Body of pancreas (tissue), 4 donors: Measurements from ENCODE around the gene TIMM9. TPM values are rescaled to one million over a fixed set of nuclear protein-coding genes. Genes with fewer than 3 reads are reported as not detected.

ENCODE experiments used
- ATAC-seq: fragments of 150-250 bp; one replicate; pipeline ENCODE4 v1.9.1; 2016
- DNase-seq, 4 donors: peaks; one replicate each; pipeline ENCODE4 v3.0.0-alpha.2; 2019
- H3K27ac ChIP-seq, 4 donors: fragments of 200-600 bp; sonication (generic); 1 replicate in 3 of 4; 2 replicates in 1 of 4; pipeline versions ENCODE4 v1.5.1 to v1.6.1; 2016 to 2019; ENCODE audit warnings: mild to moderate bottlenecking in 1 of 4, mixed read lengths in 1 of 4, moderate library complexity in 1 of 4
- H3K27me3 ChIP-seq, 2 donors: fragments of 200-600 bp; sonication (generic); one replicate each; pipeline ENCODE4 v1.6.0; 2016; ENCODE audit warnings: mild to moderate bottlenecking in 1 of 2
- H3K36me3 ChIP-seq, 2 donors: fragments of 200-600 bp; sonication (generic); replicated peaks in 1 of 2; 2 replicates each; pipeline ENCODE4 v1.5.1; 2016; ENCODE audit warnings: low read depth in 2 of 2; ENCODE audit not compliant: insufficient read depth in 1 of 2
- H3K4me1 ChIP-seq: fragments of 200-600 bp; sonication (generic); one replicate; pipeline ENCODE4 v1.6.0; 2016
- H3K4me3 ChIP-seq, 2 donors: fragments of 200-600 bp; sonication (generic); 1 replicate in 1 of 2; 2 replicates in 1 of 2; pipeline ENCODE4 v1.5.1; 2016 to 2019
- H3K9me3 ChIP-seq, 3 donors: fragments of 200-600 bp; sonication (generic); 1 replicate in 2 of 3; 2 replicates in 1 of 3; pipeline ENCODE4 v1.5.1; 2016
- CTCF ChIP-seq, 7 experiments: fragments of 450-650 bp in 4 of 7; fragments of 200-600 bp in 3 of 7; sonication (generic) in 3 of 7; IDR thresholded peaks; one replicate each; pipeline ENCODE4 v1.5.1; 2016 to 2019; ENCODE audit warnings: antibody characterized with exemption in 7 of 7
- POLR2A ChIP-seq, 3 donors: fragments of 450-650 bp; IDR thresholded peaks; one replicate each; pipeline ENCODE4 v1.6.1; 2016; ENCODE audit warnings: antibody characterized with exemption in 3 of 3, mild to moderate bottlenecking in 2 of 3
- WGBS, 2 donors: methylation state at CpG; one replicate each; pipeline ENCODE4 v1.1.5; 2017; 5-methylcytosine and 5-hydroxymethylcytosine counted together
- intact Hi-C: fragments of 100-400 bp; cut with DNase I; formaldehyde crosslinking; loops from one replicate; pipeline ENCODE4 v1.15.1; 2023
- total RNA-seq, 2 donors: library from RNA; depleted of rRNA; stranded (reverse); fragments of >200 nt; gene quantifications; one replicate each; pipeline ENCODE4 v1.1.0, GENCODE V29; 2016

Gene TIMM9
- total RNA-seq, 2 donors from 2014 or later: 11.5 to 26.5 TPM

DNA sequence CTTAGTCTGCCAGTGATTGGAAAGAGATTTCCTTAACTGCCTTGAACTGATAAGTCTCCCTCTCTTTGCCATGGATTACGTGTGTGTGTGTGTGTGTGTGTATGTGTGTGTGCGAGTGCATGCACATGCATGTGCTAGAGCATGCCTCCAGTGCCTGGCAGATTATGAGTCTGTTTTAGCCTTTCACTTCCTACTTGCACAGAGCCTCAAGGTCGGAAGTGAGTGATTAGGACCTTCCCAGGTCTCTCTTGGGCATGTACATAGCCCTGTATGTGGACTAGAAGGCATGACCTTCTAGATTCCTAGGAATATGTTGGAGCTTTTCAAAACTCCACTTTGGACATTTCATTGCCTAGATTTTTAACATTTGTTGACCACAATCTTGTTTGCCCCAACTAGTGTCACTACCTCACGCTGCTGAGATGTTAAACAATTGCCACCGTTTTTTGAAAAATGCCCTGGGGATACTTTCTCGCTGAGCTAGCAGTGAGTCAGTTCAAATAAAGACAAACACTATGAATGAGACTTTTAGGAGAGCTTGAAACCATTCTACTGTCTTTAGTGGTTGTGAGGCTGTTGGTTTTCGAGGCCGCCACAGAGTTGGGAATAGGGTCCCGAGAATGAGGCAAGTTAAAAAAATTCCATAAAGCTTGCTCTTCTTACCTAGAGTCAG lies 28.4 kb upstream of the TIMM9 start:
- Histone ChIP-seq H3K27ac (no peak overlapping the region), H3K4me3 (no peak overlapping the region), H3K9me3 (no peaks in the 10 kb centered on the region), H3K27me3 (no peaks in the 10 kb centered on the region), H3K36me3 (peaks cover 0 to 6% of the 10 kb centered on the region in 2 donors), H3K4me1 (no peaks in the 10 kb centered on the region)
- no peak for TF ChIP-seq CTCF (IDR thresholded peaks at IDR 0.05)
- TF ChIP-seq POLR2A (IDR thresholded peaks at IDR 0.05): no peak
- intact Hi-C loops: no loop called here
- no peak for ATAC-seq
- no peak for DNase-seq
- 79 to 80% methylated on average over 9 of the region's 9 CpGs for WGBS, 2 donors

GRCh38 chr14:58444627-58445026 lies 17.3 kb upstream of the TIMM9 start:
- no peak for TF ChIP-seq POLR2A (IDR thresholded peaks at IDR 0.05)
- no peak for TF ChIP-seq CTCF (IDR thresholded peaks at IDR 0.05)
- DNase-seq: no peak
- H3K36me3 ChIP-seq: peaks cover 0 to 11% of the 10 kb centered on the region in 2 donors

GRCh38 chr14:58439476-58439875 lies 12.1 kb upstream of the TIMM9 start:
- intact Hi-C loops: no loop called here
- no peaks in the 10 kb centered on the region for H3K9me3 ChIP-seq
- H3K27ac ChIP-seq: no peak overlapping the region
- no peaks in the 10 kb centered on the region for H3K27me3 ChIP-seq
- H3K36me3 ChIP-seq: peaks cover 6% of the 10 kb centered on the region in 2 donors
- DNase-seq: no peak
- H3K4me1 ChIP-seq: no peaks in the 10 kb centered on the region
- no peak for ATAC-seq
- TF ChIP-seq CTCF (IDR thresholded peaks at IDR 0.05) (no peak), POLR2A (IDR thresholded peaks at IDR 0.05) (no peak)
- 77 to 95% methylated on average over 5 of the region's 5 CpGs for WGBS, 2 donors
- no peak overlapping the region for H3K4me3 ChIP-seq

More at GRCh38 chr14:58444627-58445026, 17.3 kb upstream of the TIMM9 start:
- Histone ChIP-seq H3K27me3 (no peaks in the 10 kb centered on the region), H3K4me3 (no peak overlapping the region), H3K27ac (no peak overlapping the region), H3K9me3 (no peaks in the 10 kb centered on the region), H3K4me1 (no peaks in the 10 kb centered on the region)
- intact Hi-C loops: no loop called here
- WGBS, 2 donors: 90 to 91% methylated on average over 5 of the region's 5 CpGs
- no peak for ATAC-seq

- TF ChIP-seq CTCF (IDR thresholded peaks at IDR 0.05) (no peak), POLR2A (IDR thresholded peaks at IDR 0.05) (no peak)
- intact Hi-C loops: no loop called here
- no peak for ATAC-seq
- H3K27ac ChIP-seq: no peak overlapping the region
- H3K36me3 ChIP-seq: peaks cover 0 to 3% of the 10 kb centered on the region in 2 donors
- H3K4me1 ChIP-seq: peaks cover 31% of the 10 kb centered on the region
- H3K27me3 ChIP-seq: no peaks in the 10 kb centered on the region
- H3K4me3 ChIP-seq: no peak overlapping the region
- no peak for DNase-seq
- H3K9me3 ChIP-seq: no peaks in the 10 kb centered on the region
- WGBS, 2 donors: 59 to 85% methylated on average over 1 of the region's 1 CpG
Observed at GRCh38 chr14:58430156-58430555, 2.8 kb upstream of the TIMM9 start.
